Stimulated activated naive CD8-positive, alpha-beta T cell treated with anti-CD3 and anti-CD28 coated beads, Interleukin-15, Interleukin-2, amounts not matched to agents 100 U/mL and 50 U/mL, for 24 hours (primary cell): ENCODE measurements around the gene DOCK9.
A peak's percentile ranks its signal among the peaks of the same experiment; 100 is the strongest.

ENCODE experiments used
- ATAC-seq: fragments of 150-1000 bp; cut with Tn5 transposase; one replicate; pipeline ENCODE4 v1.10.0; 2021
- DNase-seq: peaks from one replicate; pipeline ENCODE4 v3.0.0; 2021

Gene DOCK9

GRCh38 chr13:98947925-98948324, 29.9 kb downstream of the DOCK9 start:
- ATAC-seq (no peak), DNase-seq (no peak)

- DNase-seq (no peak), ATAC-seq (no peak)
These were observed 31.8 kb downstream of the DOCK9 start for GRCh38 chr13:98945863-98946605.

- no peak for ATAC-seq
- no peak for DNase-seq
These were observed 33.5 kb downstream of the DOCK9 start for GRCh38 chr13:98944336-98944735.

GRCh38 chr13:98942997-98943396, 34.9 kb downstream of the DOCK9 start:
- no peak for DNase-seq
- no peak for ATAC-seq

- DNase-seq: no peak
- no peak for ATAC-seq
These were observed 35.4 kb downstream of the DOCK9 start for GRCh38 chr13:98942485-98942884.

GRCh38 chr13:98941536-98941935, 36.3 kb downstream of the DOCK9 start:
- ATAC-seq (no peak), DNase-seq (no peak)

- no peak for ATAC-seq
These were observed 36.7 kb downstream of the DOCK9 start for GRCh38 chr13:98941126-98941525.

GRCh38 chr13:98940325-98941001, 37.4 kb downstream of the DOCK9 start:
- no peak for DNase-seq
- no peak for ATAC-seq

More at GRCh38 chr13:98941126-98941525, 36.7 kb downstream of the DOCK9 start:
- DNase-seq: no peak

- no peak for DNase-seq
- no peak for ATAC-seq
These were observed 38.1 kb downstream of the DOCK9 start for GRCh38 chr13:98939660-98940191.

GRCh38 chr13:98938801-98939200, 39.1 kb downstream of the DOCK9 start:
- DNase-seq (no peak), ATAC-seq (peak; percentile 23)

- DNase-seq: no peak
- no peak for ATAC-seq
These were observed 39.9 kb downstream of the DOCK9 start for GRCh38 chr13:98937911-98938381.

GRCh38 chr13:98934243-98934642, 43.6 kb downstream of the DOCK9 start:
- ATAC-seq (no peak), DNase-seq (no peak)

GRCh38 chr13:98930151-98930591, 47.7 kb downstream of the DOCK9 start:
- ATAC-seq (peak; percentile 28), DNase-seq (peak; percentile 8)

GRCh38 chr13:98927951-98928927, 49.6 kb downstream of the DOCK9 start:
- DNase-seq (no peak), ATAC-seq (no peak)

GRCh38 chr13:98925949-98926348, 51.9 kb downstream of the DOCK9 start:
- ATAC-seq (no peak), DNase-seq (no peak)

GRCh38 chr13:98923641-98924397, 54.0 kb downstream of the DOCK9 start:
- DNase-seq: no peak
- ATAC-seq: no peak

GRCh38 chr13:98922306-98922705, 55.6 kb downstream of the DOCK9 start:
- no peak for DNase-seq
- no peak for ATAC-seq

- DNase-seq (no peak), ATAC-seq (no peak)
These were observed 56.1 kb downstream of the DOCK9 start for GRCh38 chr13:98921786-98922185.

- DNase-seq (no peak), ATAC-seq (no peak)
These were observed 56.8 kb downstream of the DOCK9 start for GRCh38 chr13:98921015-98921580.

- no peak for DNase-seq
- ATAC-seq: peak; percentile 95
These were observed 58.3 kb downstream of the DOCK9 start for GRCh38 chr13:98919566-98919965.

- DNase-seq (no peak), ATAC-seq (no peak)
These were observed 59.1 kb downstream of the DOCK9 start for GRCh38 chr13:98918771-98919170.
